Spleen (tissue), 7 donors: ENCODE measurements around the gene ZNRD2.

Experiments used
- CTCF ChIP-seq, 11 experiments: fragments of 200-600 bp in 7 of 11; fragments of 450-650 bp in 4 of 11; sonication (generic) in 4 of 11; IDR thresholded peaks in 8 of 11; conservative IDR thresholded peaks in 3 of 11; 1 replicate in 7 of 11; 2 replicates in 4 of 11; pipeline versions ENCODE4 v1.4.0 to v1.8.0; 2016 to 2021; ENCODE audit warnings: antibody characterized with exemption in 11 of 11, inconsistent platforms in 4 of 11, mild to moderate bottlenecking in 1 of 11
- POLR2A ChIP-seq, 3 donors: fragments of 450-650 bp; IDR thresholded peaks; one replicate each; pipeline ENCODE4 v1.5.1; 2017; ENCODE audit warnings: antibody characterized with exemption in 3 of 3, mild to moderate bottlenecking in 1 of 3
- POLR2AphosphoS5 ChIP-seq, 3 donors: sonication (generic); formaldehyde crosslinking; IDR thresholded peaks; one replicate each; pipeline ENCODE4 v1.5.1; 2017; ENCODE audit warnings: antibody characterized with exemption in 3 of 3
- donor health status: DM: no; HTN: no; CAD: no; lungs with moderate emphysema.
- donor health status: DM: no; HTN: no; CAD: no.
- donor health status: DM: no; HTN: no; CAD: no.

- TF ChIP-seq CTCF (IDR thresholded peaks at IDR 0.05 in 8 of 11, conservative IDR thresholded peaks at IDR 0.05 in 3 of 11) (no peak), POLR2AphosphoS5 (IDR thresholded peaks at IDR 0.05) (no peak), POLR2A (IDR thresholded peaks at IDR 0.05) (no peak)
Observed at GRCh38 chr11:65577756-65578109, 7.5 kb downstream of the ZNRD2 start.
